Testis (tissue), 3 donors: ENCODE data around the gene ACTR1A. TPM values are rescaled to one million over a fixed set of nuclear protein-coding genes. Genes with fewer than 3 reads are reported as not detected.

Experiments used
- DNase-seq: peaks from one replicate; pipeline ENCODE4 v3.0.0-alpha.2; 2019
- H3K27ac ChIP-seq, 2 donors: fragments of 200-600 bp; sonication (generic); one replicate each; pipeline ENCODE4 v1.5.1; 2019
- H3K27me3 ChIP-seq: fragments of 200-600 bp; sonication (generic); one replicate; pipeline ENCODE4 v1.5.1; 2019
- H3K36me3 ChIP-seq: fragments of 200-600 bp; sonication (generic); one replicate; pipeline ENCODE4 v1.5.1; 2017; ENCODE audit warnings: low read depth; ENCODE audit errors: missing control alignments
- H3K4me1 ChIP-seq: fragments of 200-600 bp; sonication (generic); one replicate; pipeline ENCODE4 v1.5.1; 2019
- H3K4me3 ChIP-seq, 2 donors: fragments of 200-600 bp; sonication (generic); one replicate each; pipeline ENCODE4 v1.5.1; 2017 to 2019
- H3K9me3 ChIP-seq: fragments of 200-600 bp; sonication (generic); one replicate; pipeline ENCODE4 v1.5.1; 2017
- CTCF ChIP-seq, 3 experiments: fragments of 450-650 bp in 2 of 3; fragments of 200-600 bp in 1 of 3; sonication (generic) in 1 of 3; IDR thresholded peaks; one replicate each; pipeline ENCODE4 v1.5.1; 2016 to 2019; ENCODE audit warnings: antibody characterized with exemption in 3 of 3, mild to moderate bottlenecking in 2 of 3, moderate library complexity in 1 of 3
- POLR2A ChIP-seq: fragments of 450-650 bp; IDR thresholded peaks from one replicate; pipeline ENCODE4 v1.6.1; 2017; ENCODE audit warnings: antibody characterized with exemption, mild to moderate bottlenecking, moderate library complexity
- WGBS, 2 donors: methylation state at CpG; one replicate each; pipeline ENCODE4 v1.1.5; 2018; 5-methylcytosine and 5-hydroxymethylcytosine counted together
- intact Hi-C: fragments of 100-400 bp; cut with DNase I; formaldehyde crosslinking; loops from one replicate; pipeline ENCODE4 v1.15.1; 2023; ENCODE audit warnings: low total_unique reads
- polyA plus RNA-seq: library from polyadenylated mRNA; stranded (reverse); fragments of 350-450 nt; fragmentation: Illumina TruSeq; extraction: RNeasy Lipid Tissue Mini Kit (QIAGEN cat#74804); gene quantifications from one replicate; pipeline ENCODE4 v1.2.3, GENCODE V29; 2014; ENCODE audit warnings: low read depth, low replicate concordance; ENCODE audit not compliant: insufficient read depth
- total RNA-seq, 2 donors: library from RNA; depleted of rRNA; stranded (reverse); fragments of >200 nt; gene quantifications; one replicate each; pipeline ENCODE4 v1.2.3, GENCODE V29; 2016

The ACTR1A gene
- total and polyA plus RNA-seq, 3 donors from 2014 or later, result 97.6 to 126 (median 97.7) TPM

GRCh38 chr10:102517553-102517952 is 15.0 kb upstream of the ACTR1A start:
- TF ChIP-seq POLR2A, result no peak
- TF ChIP-seq CTCF (IDR thresholded peaks at IDR 0.05), result no peak
- DNase-seq, result no peak
- H3K36me3 ChIP-seq, result no peaks in the 10 kb centered on the region
- H3K27ac ChIP-seq, result no peak overlapping the region
- no peak overlapping the region for H3K4me3 ChIP-seq
- WGBS, 2 donors, result 87 to 90% methylated on average over 3 of the region's 3 CpGs
- H3K4me1 ChIP-seq, result peaks cover 4% of the 10 kb centered on the region
- H3K27me3 ChIP-seq, result no peaks in the 10 kb centered on the region
- intact Hi-C loops, result no loop called here
- no peaks in the 10 kb centered on the region for H3K9me3 ChIP-seq

DNA sequence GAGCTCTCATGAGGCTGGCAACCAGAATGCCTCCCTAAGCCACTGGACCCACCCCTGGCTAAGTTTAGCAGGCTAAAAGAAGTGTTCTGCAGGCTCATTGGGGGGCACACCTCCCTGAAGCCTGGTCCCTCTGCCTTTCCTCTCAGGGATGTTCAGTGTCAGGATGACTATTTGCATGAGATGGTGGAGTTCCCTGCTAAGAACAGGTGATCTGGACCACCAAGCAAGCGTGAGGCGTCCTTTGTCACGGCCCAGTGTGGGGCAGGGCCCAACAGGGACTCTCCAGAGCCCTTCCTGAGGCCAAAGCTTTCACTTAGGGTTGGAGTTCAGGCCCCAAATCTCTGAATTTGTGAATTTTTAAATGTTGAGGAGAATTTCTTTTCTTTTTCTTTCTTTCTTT is 13.2 kb upstream of the ACTR1A start:
- Histone ChIP-seq H3K4me1 (peaks cover 4% of the 10 kb centered on the region), H3K27ac (no peak overlapping the region), H3K9me3 (no peaks in the 10 kb centered on the region), H3K4me3 (no peak overlapping the region), H3K36me3 (no peaks in the 10 kb centered on the region), H3K27me3 (no peaks in the 10 kb centered on the region)
- WGBS, 2 donors, result 96 to 97% methylated on average over 3 of the region's 3 CpGs
- no peak for TF ChIP-seq POLR2A
- no peak for TF ChIP-seq CTCF (IDR thresholded peaks at IDR 0.05)
- intact Hi-C loops, result no loop called here
- no peak for DNase-seq

- no peaks in the 10 kb centered on the region for H3K27me3 ChIP-seq
- no peaks in the 10 kb centered on the region for H3K36me3 ChIP-seq
- TF ChIP-seq CTCF (IDR thresholded peaks at IDR 0.05) (no peak), POLR2A (no peak)
- H3K4me3 ChIP-seq, result no peak overlapping the region
- H3K9me3 ChIP-seq, result no peaks in the 10 kb centered on the region
- no peak for DNase-seq
- 63 to 87% methylated on average over 5 to 12 of the region's 12 CpGs for WGBS, 2 donors
- intact Hi-C loops, result no loop called here
- H3K27ac ChIP-seq, result no peak overlapping the region
- H3K4me1 ChIP-seq, result peaks cover 4% of the 10 kb centered on the region
Observed at GRCh38 chr10:102514487-102515311, 12.2 kb upstream of the ACTR1A start.

DNA sequence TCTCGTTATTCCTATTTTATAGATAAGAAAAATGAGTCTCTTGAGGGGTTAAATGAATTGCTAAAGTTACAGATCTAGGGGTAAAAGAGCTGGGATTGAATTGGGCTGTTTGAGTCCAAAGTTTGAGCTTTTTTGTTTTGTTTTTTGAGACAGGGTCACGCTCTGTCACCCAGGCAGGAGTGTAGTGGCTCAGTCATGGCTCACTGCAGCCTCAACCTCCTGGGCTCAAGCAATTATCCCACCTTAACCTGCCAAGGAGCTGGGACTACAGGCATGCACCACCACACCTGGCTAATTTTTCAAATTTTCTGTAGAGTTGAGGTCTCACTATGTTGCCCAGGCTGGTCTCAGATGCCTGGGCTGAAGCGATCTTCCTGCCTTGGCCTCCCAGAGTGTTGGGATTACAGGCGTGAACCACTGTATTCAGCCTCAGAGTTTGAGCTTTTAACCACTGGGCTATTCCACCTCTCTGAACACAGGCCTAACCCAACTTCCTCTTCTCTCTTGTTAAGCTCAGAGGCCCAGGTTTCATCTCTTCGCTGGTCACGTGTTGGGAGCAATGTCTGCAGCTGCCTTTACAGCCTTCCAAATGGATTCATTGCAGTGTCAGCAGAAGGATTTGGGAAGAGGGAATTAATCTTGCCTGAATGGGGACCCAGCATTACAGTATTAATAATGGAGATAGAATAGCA is 9.2 kb upstream of the ACTR1A start:
- intact Hi-C loops, result no loop called here
- H3K4me1 ChIP-seq, result peaks cover 2% of the 10 kb centered on the region
- no peak overlapping the region for H3K4me3 ChIP-seq
- no peaks in the 10 kb centered on the region for H3K27me3 ChIP-seq
- TF ChIP-seq POLR2A, result no peak
- no peak for TF ChIP-seq CTCF (IDR thresholded peaks at IDR 0.05)
- DNase-seq, result no peak
- H3K9me3 ChIP-seq, result no peaks in the 10 kb centered on the region
- H3K36me3 ChIP-seq, result no peaks in the 10 kb centered on the region
- H3K27ac ChIP-seq, result no peak overlapping the region
- WGBS, 2 donors, result 85 to 89% methylated on average over 6 of the region's 6 CpGs
